HL-60/S4 treated with phorbol 12-myristate 13-acetate at 8.2 ng/mL for 4 days and 3 days (cell line): Measurements from ENCODE around the gene GNG2.
"Not testable (repeated sequence)": the region's sequence is repeated elsewhere in the genome, so short reads cannot be mapped to it uniquely, and the experiment has no call there.

Experiments used
- in situ Hi-C: fragments of 300-500 bp; cut with MboI; formaldehyde crosslinking; loops from 2 replicates; pipeline ENCODE4 v1.15.0; 2022; ENCODE audit warnings: low sequenced_read_pairs

The GNG2 gene

GRCh38 chr14:51884086-51884927, 23.9 kb downstream of the GNG2 start:
- in situ Hi-C loops: no loop called here

GRCh38 chr14:51889851-51890250, 29.4 kb downstream of the GNG2 start:
- in situ Hi-C loops: no loop called here

GRCh38 chr14:51894250-51894649, 33.8 kb downstream of the GNG2 start:
- in situ Hi-C loops: no loop called here

- in situ Hi-C loops: no loop called here
These were observed 35.0 kb downstream of the GNG2 start for GRCh38 chr14:51895375-51895774.

- in situ Hi-C loops: no loop called here
These were observed 37.5 kb downstream of the GNG2 start for GRCh38 chr14:51897791-51898355.

GRCh38 chr14:51901475-51902024, 41.1 kb downstream of the GNG2 start:
- in situ Hi-C loops: no loop called here

GRCh38 chr14:51905656-51906121, 45.3 kb downstream of the GNG2 start:
- in situ Hi-C loops: not testable (repeated sequence)

- in situ Hi-C loops: no loop called here
These were observed 47.7 kb downstream of the GNG2 start for GRCh38 chr14:51908086-51908485.

GRCh38 chr14:51912112-51912786, 51.8 kb downstream of the GNG2 start:
- in situ Hi-C loops: no loop called here

- in situ Hi-C loops: no loop called here
These were observed 53.9 kb downstream of the GNG2 start for GRCh38 chr14:51914310-51914709.

- in situ Hi-C loops: no loop called here
These were observed 56.8 kb downstream of the GNG2 start for GRCh38 chr14:51917193-51917592.

GRCh38 chr14:51921026-51921425, 60.6 kb downstream of the GNG2 start:
- in situ Hi-C loops: no loop called here

- in situ Hi-C loops: no loop called here
These were observed 62.2 kb downstream of the GNG2 start for GRCh38 chr14:51922624-51923023.

- in situ Hi-C loops: no loop called here
These were observed 64.2 kb downstream of the GNG2 start for GRCh38 chr14:51924600-51924999.

GRCh38 chr14:51925980-51926379, 65.6 kb downstream of the GNG2 start:
- in situ Hi-C loops: no loop called here

- in situ Hi-C loops: no loop called here
These were observed 66.0 kb downstream of the GNG2 start for GRCh38 chr14:51926449-51926848.

- in situ Hi-C loops: no loop called here
These were observed 68.2 kb downstream of the GNG2 start for GRCh38 chr14:51928568-51928967.

GRCh38 chr14:51929166-51929565, 68.8 kb downstream of the GNG2 start:
- in situ Hi-C loops: no loop called here

- in situ Hi-C loops: no loop called here
These were observed 69.7 kb downstream of the GNG2 start for GRCh38 chr14:51929910-51930682.

GRCh38 chr14:51931308-51931707, 70.9 kb downstream of the GNG2 start:
- in situ Hi-C loops: no loop called here

- in situ Hi-C loops: no loop called here
These were observed 72.8 kb downstream of the GNG2 start for GRCh38 chr14:51933191-51933590.
